ENCODE data around the gene PCLO. TPM values are rescaled to one million over a fixed set of nuclear protein-coding genes. Genes with fewer than 3 reads are reported as not detected.
"Not testable (repeated sequence)": the region's sequence is repeated elsewhere in the genome, so short reads cannot be mapped to it uniquely, and the experiment has no call there.

PCLO gene
- total RNA-seq, 1 donor from 2014 or later = 2.6 TPM

GRCh38 chr7:83054472-83054871, 108.2 kb downstream of the PCLO start:
- DNase-seq (ENCODE audit: low read depth in 2 of 2) = no peak

GRCh38 chr7:83053965-83054364, 108.7 kb downstream of the PCLO start:
- no peak for DNase-seq (ENCODE audit: low read depth in 2 of 2)

DNA sequence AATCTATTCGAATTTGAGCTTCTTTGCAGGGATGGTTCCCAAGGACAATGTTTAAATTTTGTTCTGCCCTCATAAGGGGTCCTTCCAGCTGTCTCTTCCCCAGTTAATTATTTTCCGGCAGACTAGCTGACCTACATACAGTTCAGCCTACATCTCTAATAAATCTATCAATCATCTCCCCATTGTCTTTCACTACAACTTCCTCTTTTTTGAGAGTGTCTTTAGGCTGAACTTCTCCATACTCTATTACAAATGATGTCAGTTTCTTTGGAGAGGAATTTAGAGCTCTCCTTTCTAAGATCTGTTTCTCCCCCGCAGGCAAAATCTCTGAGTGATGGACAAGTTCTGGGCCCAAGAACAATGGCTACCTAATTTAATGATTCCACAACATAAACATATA, 122.2 kb downstream of the PCLO start:
- no peak for DNase-seq (ENCODE audit: low read depth in 2 of 2)

DNA sequence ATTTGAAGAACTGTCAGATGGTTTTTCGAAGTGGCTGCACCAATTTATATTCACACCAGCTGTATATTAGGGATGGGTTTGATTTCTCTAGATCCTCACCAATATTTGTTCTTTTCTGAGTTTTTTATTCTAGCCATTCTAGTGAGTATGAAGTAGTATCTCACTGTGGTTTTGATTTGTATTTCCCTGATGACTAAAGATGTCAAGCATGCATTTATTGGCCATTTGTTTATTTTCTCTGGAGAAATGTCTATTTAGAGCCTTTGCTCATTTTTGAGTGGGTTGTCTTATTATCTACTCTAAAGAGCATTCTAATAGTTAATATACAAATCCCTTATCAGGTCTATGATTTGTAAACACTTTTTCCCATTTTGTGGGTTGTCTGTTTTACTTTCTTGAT, 123.9 kb downstream of the PCLO start:
- DNase-seq (ENCODE audit: low read depth in 2 of 2) = no peak

- no peak for DNase-seq (ENCODE audit: low read depth in 2 of 2)
Measured at GRCh38 chr7:83036721-83037380, 125.8 kb downstream of the PCLO start.

DNA sequence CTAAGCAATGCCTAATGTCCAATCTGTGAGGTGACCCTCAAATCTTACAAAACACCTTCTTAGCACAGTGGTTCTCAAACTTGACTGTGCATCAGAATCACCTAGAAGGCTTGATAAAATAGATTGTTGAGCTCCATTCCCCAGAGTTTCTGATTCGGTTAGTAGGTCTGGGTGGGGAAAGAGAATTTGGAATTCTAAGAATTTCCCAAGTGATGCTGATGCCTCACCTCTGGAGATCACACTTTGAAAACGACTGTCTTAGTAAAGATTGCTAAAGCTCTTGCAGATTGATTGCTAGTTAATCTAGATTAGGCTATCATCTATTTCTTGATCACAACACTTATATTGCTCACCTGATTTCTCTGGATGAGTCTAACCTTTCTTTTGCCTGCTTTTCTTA, 126.6 kb downstream of the PCLO start:
- DNase-seq (ENCODE audit: low read depth in 2 of 2) = no peak

DNA sequence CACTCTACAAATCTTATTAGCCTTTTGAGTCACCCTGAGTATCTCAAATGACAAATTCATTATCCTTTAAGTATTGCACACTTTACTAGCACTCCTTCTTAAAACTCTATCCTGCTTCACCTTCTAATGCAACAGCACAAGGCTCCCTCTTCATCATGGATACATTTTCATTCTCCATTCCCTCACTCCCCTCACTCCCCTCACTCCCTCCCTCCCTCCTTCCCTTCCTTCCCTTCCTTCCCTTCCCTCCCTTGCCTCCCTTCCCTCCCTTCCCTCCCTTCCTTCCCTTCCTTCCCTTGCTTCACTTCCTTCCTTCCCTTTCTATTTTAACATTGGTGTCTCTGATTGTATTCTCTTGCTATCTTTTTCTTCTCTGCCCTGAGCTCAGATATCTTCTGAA, 130.5 kb downstream of the PCLO start:
- DNase-seq (ENCODE audit: low read depth in 2 of 2) = no peak

DNA sequence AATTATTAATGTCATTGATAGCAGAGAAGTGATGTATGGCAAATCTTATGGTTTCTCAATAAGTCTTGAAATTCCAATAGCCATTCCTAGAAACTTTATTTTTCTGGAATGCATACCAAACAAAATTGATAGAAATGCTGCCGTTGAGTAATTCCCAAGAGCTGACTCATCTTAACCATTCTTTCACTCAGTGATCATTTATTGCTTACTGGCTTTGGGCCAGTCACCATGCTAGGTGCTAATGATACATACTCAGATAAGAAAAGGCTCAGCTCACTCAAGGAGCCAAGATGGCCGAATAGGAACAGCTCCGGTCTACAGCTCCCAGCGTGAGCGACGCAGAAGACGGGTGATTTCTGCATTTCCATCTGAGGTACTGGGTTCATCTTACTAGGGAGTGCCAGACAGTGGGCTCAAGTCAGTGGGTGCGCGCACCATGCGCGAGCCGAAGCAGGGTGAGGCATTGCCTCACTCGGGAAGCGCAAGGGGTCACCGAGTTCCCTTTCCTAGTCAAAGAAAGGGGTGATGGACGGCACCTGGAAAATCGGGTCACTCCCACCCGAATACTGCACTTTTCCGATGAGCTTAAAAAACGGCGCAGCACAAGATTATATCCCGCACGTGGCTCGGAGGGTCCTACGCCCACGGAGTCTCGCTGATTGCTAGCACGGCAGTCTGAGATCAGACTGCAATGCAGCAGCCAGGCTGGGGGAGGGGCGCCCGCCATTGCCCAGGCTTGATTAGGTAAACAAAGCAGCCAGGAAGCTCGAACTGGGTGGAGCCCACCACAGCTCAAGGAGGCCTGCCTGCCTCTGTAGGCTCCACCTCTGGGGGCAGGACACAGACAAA, 138.6 kb downstream of the PCLO start:
- DNase-seq (ENCODE audit: low read depth in 2 of 2) = not testable (repeated sequence)

DNA sequence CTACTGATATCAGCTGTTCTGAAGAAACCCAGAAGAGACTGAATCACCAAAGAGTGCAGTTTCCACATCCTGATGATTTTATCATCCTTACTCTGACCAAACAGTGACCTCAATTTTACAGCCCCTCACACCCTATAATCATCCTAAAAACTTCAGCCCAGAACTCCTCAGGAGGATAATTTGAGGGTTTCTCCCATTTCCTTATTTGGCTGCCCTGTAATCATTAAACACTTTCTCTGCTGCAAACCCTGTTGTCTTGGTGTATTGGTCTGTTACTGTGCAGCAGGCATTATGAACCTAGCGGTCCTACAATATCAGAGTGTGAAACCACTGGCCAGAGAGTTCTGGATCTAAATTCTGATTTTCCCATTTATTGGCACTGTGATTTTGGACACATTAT, 141.7 kb downstream of the PCLO start:
- no peak for DNase-seq (ENCODE audit: low read depth in 2 of 2)

- no peak for DNase-seq (ENCODE audit: low read depth in 2 of 2)
Measured at GRCh38 chr7:83020161-83020560, 142.5 kb downstream of the PCLO start.

DNA sequence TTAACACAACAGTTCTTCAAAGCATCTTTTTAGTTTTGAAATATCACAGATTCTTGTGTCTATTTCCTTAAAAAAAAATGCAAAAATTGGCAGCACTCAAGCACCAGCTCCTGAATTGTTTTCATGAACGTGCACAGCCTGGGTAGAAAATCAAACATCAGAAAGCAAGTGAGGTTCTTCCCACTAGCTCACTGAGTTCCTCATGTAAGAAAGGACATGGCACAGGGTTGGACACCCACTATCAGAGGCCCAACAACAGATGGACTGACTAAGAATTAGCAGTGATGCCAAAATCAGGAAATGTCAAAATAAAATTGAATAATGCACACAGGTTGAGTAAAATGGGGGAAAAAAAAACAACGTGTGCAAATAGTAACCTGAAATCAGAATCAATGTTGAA, 146.8 kb downstream of the PCLO start:
- DNase-seq (ENCODE audit: low read depth in 2 of 2) = no peak

- DNase-seq (ENCODE audit: low read depth in 2 of 2) = no peak
Measured at GRCh38 chr7:83014546-83014945, 148.1 kb downstream of the PCLO start.

DNA sequence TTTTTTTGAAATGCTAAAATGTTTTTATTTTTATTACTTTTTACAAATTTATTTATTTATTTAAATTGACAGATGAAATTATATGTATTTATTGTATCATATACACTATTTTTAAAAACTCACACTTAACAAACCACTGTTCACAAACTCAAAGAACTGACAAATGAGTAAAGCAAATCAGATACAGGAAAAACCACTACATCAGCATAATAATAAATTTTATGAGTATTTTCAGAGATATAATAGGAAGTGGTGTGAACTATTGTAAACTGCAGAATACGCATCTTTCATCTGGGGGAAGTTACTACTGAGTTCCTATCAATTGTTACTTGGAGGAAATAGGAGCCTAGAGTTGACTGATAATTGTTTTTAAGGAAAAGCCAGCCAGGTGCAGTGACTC, 150.7 kb downstream of the PCLO start:
- DNase-seq (ENCODE audit: low read depth in 2 of 2) = peak in 1 of 2 donors; percentile 44

DNA sequence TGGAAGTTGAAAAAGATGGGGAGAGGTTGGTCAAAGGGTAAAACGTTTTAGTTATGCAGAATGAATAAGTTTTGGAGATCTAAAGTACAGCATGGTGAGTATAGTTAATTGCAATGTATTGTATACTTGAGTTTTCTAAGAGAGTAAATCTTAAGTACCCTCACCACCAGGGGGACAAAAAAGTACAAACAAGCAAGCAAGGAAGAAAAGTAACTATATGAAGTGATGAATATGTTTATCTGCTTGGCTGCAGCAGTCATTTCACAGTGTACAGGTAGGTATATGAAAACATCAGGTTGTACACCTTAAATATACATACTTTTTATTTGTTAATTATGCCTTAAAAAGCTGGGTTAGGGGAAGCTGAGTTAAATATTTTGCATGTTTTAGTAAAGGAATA, 157.3 kb downstream of the PCLO start:
- DNase-seq (ENCODE audit: low read depth in 2 of 2) = peak; percentile 6 to 13

- DNase-seq (ENCODE audit: low read depth in 2 of 2) = peak in 1 of 2 donors; percentile 1
Measured at GRCh38 chr7:83001362-83002040, 161.2 kb downstream of the PCLO start.

- no peak for DNase-seq (ENCODE audit: low read depth in 2 of 2)
Measured at GRCh38 chr7:82998436-82998835, 164.2 kb downstream of the PCLO start.

DNA sequence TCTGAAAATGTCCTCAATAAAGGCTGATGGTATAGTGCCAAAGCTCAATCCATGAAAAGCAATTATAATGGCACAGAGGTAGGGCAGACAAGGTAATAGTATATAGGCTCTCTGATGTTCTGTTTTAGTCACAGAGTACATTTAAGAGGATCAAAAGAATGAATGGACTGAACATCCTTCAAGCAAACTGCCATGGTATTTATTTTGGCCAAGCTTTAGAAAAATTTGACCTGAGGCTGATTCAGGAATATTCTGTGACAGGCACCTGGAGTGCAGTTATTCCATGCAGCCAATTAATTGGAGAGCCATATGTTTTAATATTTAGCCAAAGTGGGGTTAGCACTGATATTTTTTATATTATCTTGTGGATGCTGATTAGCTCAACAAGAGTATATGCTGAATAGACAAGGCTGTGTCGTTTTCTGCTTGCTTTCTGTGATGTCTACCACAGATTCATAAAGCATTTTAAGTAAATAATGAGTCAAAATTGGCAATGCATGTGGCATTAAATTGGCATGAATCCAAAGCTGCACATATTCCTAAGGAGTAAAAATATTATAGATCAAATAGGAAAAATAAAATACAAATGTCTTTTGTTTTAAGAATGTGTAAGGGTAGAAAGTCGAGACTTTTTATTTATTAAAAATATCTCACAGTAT, 177.4 kb downstream of the PCLO start:
- no peak for DNase-seq (ENCODE audit: low read depth in 2 of 2)

- DNase-seq (ENCODE audit: low read depth in 2 of 2) = no peak
Measured at GRCh38 chr7:82980130-82980788, 182.4 kb downstream of the PCLO start.

DNA sequence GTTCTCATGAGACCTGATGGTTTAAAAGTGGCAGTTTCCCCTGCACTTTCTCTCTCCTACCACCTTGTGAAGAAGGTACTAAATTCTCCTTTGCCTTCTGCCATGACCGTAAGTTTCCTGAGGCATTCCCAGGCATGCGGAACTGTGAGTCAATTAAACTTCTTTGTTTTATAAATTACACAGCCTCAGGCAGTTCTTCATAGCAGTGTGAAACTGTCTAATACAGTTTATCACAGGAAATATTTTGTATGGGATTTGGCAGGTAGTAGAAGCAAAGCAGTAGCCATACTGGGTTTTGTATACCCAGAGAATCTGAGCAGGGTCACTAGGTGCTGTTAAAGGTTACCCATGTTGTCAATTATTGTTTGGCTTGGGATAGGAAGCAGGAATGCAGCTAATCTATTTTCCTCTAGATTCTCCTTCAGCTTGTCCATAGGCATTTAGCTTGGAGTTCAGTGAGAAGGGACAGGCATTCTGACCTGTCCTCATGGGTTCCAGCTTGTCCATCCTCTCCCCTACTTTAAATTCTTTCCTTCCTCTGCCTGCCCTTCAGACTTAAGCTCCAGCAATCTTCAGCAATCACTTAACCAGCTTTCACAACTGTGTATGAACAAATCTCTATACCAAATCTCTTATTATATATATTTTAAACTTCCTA, 186.7 kb downstream of the PCLO start:
- DNase-seq (ENCODE audit: low read depth in 2 of 2) = no peak

DNA sequence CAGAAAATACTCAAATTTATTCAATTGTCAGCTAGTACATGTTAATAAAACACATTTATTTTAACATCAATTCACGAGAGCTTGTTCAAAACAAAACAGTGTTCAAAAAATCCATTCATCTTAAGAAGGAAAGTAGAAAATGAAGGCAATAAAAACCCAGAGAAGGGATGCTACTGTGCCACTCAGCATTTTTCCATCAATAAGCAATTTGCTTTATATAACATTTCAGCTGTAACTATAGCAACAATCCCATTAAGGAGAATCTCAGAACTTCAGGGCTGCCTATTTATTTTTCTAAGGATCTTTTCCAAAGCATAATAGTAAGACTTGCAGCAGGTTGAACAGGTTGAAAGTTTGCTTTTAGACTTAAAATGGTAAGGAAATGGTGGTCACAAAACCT, 190.5 kb downstream of the PCLO start:
- no peak for DNase-seq (ENCODE audit: low read depth in 2 of 2)
